ENCODE measurements around the gene INF2. TPM values are rescaled to one million over a fixed set of nuclear protein-coding genes. Genes with fewer than 3 reads are reported as not detected.

INF2 gene
- total and polyA plus RNA-seq, 9 of the 15 experiments (the other 6 are each of a cell fraction or from before 2014, with no cell fraction given), result 0.56 to 31.3 (median 7.8) TPM

DNA sequence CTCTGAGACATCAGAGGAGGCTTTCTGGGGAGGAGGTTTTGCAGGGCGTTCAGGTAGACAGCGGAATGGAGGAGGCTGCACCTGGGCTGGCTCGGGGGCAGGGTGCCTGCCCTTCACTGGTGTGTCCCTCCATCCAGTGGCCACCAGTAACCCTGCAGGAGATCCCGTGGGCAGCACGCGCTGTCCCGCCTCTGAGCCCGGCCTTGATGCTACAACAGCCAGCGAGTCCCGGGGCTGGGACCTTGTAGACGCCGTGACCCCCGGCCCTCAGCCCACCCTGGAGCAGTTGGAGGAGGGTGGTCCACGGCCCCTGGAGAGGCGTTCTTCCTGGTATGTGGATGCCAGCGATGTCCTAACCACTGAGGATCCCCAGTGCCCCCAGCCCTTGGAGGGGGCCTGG lies 24.6 kb downstream of the INF2 start:
- intact Hi-C loops (cut with micrococcal nuclease) (no loop called here), in situ Hi-C loops (cut with MboI) (loop anchor here (5.0 kb wide), 1 partner anchor 57 kb away; no protein-coding TSS in a partner anchor)
- no peak overlapping the region for H3K4me3 ChIP-seq
- no TSS peak for BruUV-seq (replicated peaks)
- H3K9me1 ChIP-seq (ENCODE audit: control insufficient read depth, insufficient read depth, low read length), result no peaks in the 10 kb centered on the region
- H3K79me2 ChIP-seq (ENCODE audit: control insufficient read depth, insufficient read depth, low read length), result no peaks in the 10 kb centered on the region
- WGBS (ENCODE audit: insufficient coverage, low coverage, missing lambda C conversion rate), result 88% methylated on average over 11 of the region's 16 CpGs
- CTCF ChIA-PET (ENCODE audit: low intra/inter-chr PET ratio), result no interaction called here
- DNase-seq (ENCODE audit: extremely low read depth in 1 of 4, low spot score in 3 of 4) (no peak), FAIRE-seq (no peak), ATAC-seq (no peak)
- POLR2A ChIA-PET, result no interaction called here
- no peak overlapping the region for H2AFZ ChIP-seq (ENCODE audit: low read depth, low read length)
- no peaks in the 10 kb centered on the region for H3K9me3 ChIP-seq (replicated peaks; ENCODE audit: control insufficient read depth, insufficient read depth, low read depth, low read length)
- TF ChIP-seq, protein P1, sequence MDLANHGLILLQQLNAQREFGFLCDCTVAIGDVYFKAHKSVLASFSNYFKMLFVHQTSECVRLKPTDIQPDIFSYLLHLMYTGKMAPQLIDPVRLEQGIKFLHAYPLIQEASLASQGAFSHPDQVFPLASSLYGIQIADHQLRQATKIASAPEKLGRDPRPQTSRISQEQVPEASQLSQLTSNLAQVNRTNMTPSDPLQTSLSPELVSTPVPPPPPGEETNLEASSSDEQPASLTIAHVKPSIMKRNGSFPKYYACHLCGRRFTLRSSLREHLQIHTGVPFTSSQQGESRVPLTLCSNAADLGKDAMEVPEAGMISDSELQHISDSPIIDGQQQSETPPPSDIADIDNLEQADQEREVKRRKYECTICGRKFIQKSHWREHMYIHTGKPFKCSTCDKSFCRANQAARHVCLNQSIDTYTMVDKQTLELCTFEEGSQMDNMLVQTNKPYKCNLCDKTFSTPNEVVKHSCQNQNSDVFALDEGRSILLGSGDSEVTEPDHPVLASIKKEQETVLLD (IDR thresholded peaks at IDR 0.05), result no peak
- TF ChIP-seq TAF9B (IDR thresholded peaks at IDR 0.05; ENCODE audit: partially characterized antibody) (no peak), SOX6 (IDR thresholded peaks at IDR 0.05) (no peak), MCM2 (IDR thresholded peaks at IDR 0.05; ENCODE audit: low read depth) (no peak), E2F3 (CRISPR knock-in tag; IDR thresholded peaks at IDR 0.05) (no peak), KLF13 (tag; IDR thresholded peaks at IDR 0.05; ENCODE audit: borderline replicate concordance, low read depth) (no peak), ZFP30 (CRISPR knock-in tag; IDR thresholded peaks at IDR 0.05; ENCODE audit: borderline replicate concordance) (no peak), NUFIP1 (IDR thresholded peaks at IDR 0.05; ENCODE audit: partially characterized antibody) (no peak)
- TF ChIP-seq, protein P2, sequence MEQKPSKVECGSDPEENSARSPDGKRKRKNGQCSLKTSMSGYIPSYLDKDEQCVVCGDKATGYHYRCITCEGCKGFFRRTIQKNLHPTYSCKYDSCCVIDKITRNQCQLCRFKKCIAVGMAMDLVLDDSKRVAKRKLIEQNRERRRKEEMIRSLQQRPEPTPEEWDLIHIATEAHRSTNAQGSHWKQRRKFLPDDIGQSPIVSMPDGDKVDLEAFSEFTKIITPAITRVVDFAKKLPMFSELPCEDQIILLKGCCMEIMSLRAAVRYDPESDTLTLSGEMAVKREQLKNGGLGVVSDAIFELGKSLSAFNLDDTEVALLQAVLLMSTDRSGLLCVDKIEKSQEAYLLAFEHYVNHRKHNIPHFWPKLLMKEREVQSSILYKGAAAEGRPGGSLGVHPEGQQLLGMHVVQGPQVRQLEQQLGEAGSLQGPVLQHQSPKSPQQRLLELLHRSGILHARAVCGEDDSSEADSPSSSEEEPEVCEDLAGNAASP (IDR thresholded peaks at IDR 0.05), result no peak
- TF ChIP-seq, protein P3, sequence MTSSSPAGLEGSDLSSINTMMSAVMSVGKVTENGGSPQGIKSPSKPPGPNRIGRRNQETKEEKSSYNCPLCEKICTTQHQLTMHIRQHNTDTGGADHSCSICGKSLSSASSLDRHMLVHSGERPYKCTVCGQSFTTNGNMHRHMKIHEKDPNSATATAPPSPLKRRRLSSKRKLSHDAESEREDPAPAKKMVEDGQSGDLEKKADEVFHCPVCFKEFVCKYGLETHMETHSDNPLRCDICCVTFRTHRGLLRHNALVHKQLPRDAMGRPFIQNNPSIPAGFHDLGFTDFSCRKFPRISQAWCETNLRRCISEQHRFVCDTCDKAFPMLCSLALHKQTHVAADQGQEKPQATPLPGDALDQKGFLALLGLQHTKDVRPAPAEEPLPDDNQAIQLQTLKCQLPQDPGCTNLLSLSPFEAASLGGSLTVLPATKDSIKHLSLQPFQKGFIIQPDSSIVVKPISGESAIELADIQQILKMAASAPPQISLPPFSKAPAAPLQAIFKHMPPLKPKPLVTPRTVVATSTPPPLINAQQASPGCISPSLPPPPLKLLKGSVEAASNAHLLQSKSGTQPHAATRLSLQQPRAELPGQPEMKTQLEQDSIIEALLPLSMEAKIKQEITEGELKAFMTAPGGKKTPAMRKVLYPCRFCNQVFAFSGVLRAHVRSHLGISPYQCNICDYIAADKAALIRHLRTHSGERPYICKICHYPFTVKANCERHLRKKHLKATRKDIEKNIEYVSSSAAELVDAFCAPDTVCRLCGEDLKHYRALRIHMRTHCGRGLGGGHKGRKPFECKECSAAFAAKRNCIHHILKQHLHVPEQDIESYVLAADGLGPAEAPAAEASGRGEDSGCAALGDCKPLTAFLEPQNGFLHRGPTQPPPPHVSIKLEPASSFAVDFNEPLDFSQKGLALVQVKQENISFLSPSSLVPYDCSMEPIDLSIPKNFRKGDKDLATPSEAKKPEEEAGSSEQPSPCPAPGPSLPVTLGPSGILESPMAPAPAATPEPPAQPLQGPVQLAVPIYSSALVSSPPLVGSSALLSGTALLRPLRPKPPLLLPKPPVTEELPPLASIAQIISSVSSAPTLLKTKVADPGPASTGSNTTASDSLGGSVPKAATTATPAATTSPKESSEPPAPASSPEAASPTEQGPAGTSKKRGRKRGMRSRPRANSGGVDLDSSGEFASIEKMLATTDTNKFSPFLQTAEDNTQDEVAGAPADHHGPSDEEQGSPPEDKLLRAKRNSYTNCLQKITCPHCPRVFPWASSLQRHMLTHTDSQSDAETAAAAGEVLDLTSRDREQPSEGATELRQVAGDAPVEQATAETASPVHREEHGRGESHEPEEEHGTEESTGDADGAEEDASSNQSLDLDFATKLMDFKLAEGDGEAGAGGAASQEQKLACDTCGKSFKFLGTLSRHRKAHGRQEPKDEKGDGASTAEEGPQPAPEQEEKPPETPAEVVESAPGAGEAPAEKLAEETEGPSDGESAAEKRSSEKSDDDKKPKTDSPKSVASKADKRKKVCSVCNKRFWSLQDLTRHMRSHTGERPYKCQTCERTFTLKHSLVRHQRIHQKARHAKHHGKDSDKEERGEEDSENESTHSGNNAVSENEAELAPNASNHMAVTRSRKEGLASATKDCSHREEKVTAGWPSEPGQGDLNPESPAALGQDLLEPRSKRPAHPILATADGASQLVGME (CRISPR knock-in tag; IDR thresholded peaks at IDR 0.05), result no peak
- peaks cover 3% of the 10 kb centered on the region; the same call in 1 of the 3 replicates for H3K36me3 ChIP-seq (ENCODE audit: control insufficient read depth, insufficient read depth, low read length)
- H3K4me1 ChIP-seq (replicated peaks in 1 of 2; ENCODE audit: control insufficient read depth in 2 of 2, insufficient read depth in 2 of 2, low read length in 2 of 2), result peaks cover 0 to 38% of the 10 kb centered on the region in 2 experiments; a peak in 2 of 5 replicates
- H3K27me3 ChIP-seq (ENCODE audit: control insufficient read depth in 2 of 2, insufficient read depth in 2 of 2, low read length in 2 of 2), result no peaks in the 10 kb centered on the region
- no peak overlapping the region for H3K27ac ChIP-seq (ENCODE audit: extremely low read depth, low read depth, low read length)
- H4K20me1 ChIP-seq (replicated peaks; ENCODE audit: control insufficient read depth, insufficient read depth, low read length), result peaks cover 3% of the 10 kb centered on the region; the same call in 1 of the 2 replicates
- no peak overlapping the region for H3K4me2 ChIP-seq (ENCODE audit: insufficient read depth, low read length)
- H3K9ac ChIP-seq (ENCODE audit: insufficient read depth in 1 of 2, low read depth in 2 of 2, low read length in 2 of 2), result no peak overlapping the region

Data from K562 (cell line).